T-helper 2 cell treated with Interferon-gamma antibody and Interleukin-4, amounts not matched to agents 5 μg/mL and 100 μg/mL, for 36 hours (primary cell): ENCODE measurements around the gene CDH23.

Source experiments
- DNase-seq: peaks from one replicate; pipeline ENCODE4 v3.0.0; 2021; ENCODE audit warnings: low spot score
- H3K27ac Mint-ChIP-seq: one replicate; pipeline ENCODE4 v1.8.0; 2021; ENCODE audit warnings: mild to moderate bottlenecking, mixed read lengths
- H3K27me3 Mint-ChIP-seq: one replicate; pipeline ENCODE4 v1.8.0; 2021; ENCODE audit warnings: low read depth, mixed read lengths
- H3K36me3 Mint-ChIP-seq: one replicate; pipeline ENCODE4 v1.8.0; 2021; ENCODE audit warnings: low read depth, mixed read lengths
- H3K4me1 Mint-ChIP-seq: one replicate; pipeline ENCODE4 v1.8.0; 2021; ENCODE audit warnings: low read depth, mixed read lengths
- H3K4me3 Mint-ChIP-seq: one replicate; pipeline ENCODE4 v1.8.0; 2022; ENCODE audit warnings: mild to moderate bottlenecking, moderate library complexity, mixed read lengths
- H3K9me3 Mint-ChIP-seq: one replicate; pipeline ENCODE4 v1.8.0; 2021; ENCODE audit warnings: mixed read lengths

The CDH23 gene

GRCh38 chr10:71740069-71740653, 343.4 kb downstream of the CDH23 start:
- peaks cover 16% of the 10 kb centered on the region for H3K36me3 Mint-ChIP-seq
- H3K27ac Mint-ChIP-seq: peak overlapping the region; percentile 9
- H3K9me3 Mint-ChIP-seq: peaks cover 10% of the 10 kb centered on the region
- H3K27me3 Mint-ChIP-seq: no peaks in the 10 kb centered on the region
- H3K4me3 Mint-ChIP-seq: peak overlapping the region; percentile 18
- H3K4me1 Mint-ChIP-seq: peaks cover 84% of the 10 kb centered on the region
- DNase-seq: no peak

- H3K27me3 Mint-ChIP-seq: no peaks in the 10 kb centered on the region
- H3K9me3 Mint-ChIP-seq: peaks cover 10% of the 10 kb centered on the region
- H3K36me3 Mint-ChIP-seq: peaks cover 19% of the 10 kb centered on the region
- no peak for DNase-seq
- peak overlapping the region; percentile 72 for H3K27ac Mint-ChIP-seq
- H3K4me3 Mint-ChIP-seq: peak overlapping the region; percentile 70
- peaks cover 84% of the 10 kb centered on the region for H3K4me1 Mint-ChIP-seq
These were observed 344.3 kb downstream of the CDH23 start for GRCh38 chr10:71741029-71741428.

- peak overlapping the region; percentile 70 for H3K4me3 Mint-ChIP-seq
- no peaks in the 10 kb centered on the region for H3K27me3 Mint-ChIP-seq
- peaks cover 19% of the 10 kb centered on the region for H3K36me3 Mint-ChIP-seq
- no peak for DNase-seq
- H3K9me3 Mint-ChIP-seq: peaks cover 10% of the 10 kb centered on the region
- H3K4me1 Mint-ChIP-seq: peaks cover 84% of the 10 kb centered on the region
- H3K27ac Mint-ChIP-seq: peak overlapping the region; percentile 80
These were observed 345.0 kb downstream of the CDH23 start for GRCh38 chr10:71741671-71742070.

- Mint-ChIP-seq H3K4me3 (peak overlapping the region; percentile 70), H3K36me3 (peaks cover 26% of the 10 kb centered on the region), H3K27ac (peak overlapping the region; percentile 80), H3K27me3 (no peaks in the 10 kb centered on the region), H3K9me3 (peaks cover 10% of the 10 kb centered on the region), H3K4me1 (peaks cover 85% of the 10 kb centered on the region)
- DNase-seq: no peak
These were observed 345.8 kb downstream of the CDH23 start for GRCh38 chr10:71742301-71743088.

- Mint-ChIP-seq H3K36me3 (peaks cover 29% of the 10 kb centered on the region), H3K27me3 (no peaks in the 10 kb centered on the region), H3K4me3 (peak overlapping the region; percentile 70), H3K27ac (peak overlapping the region; percentile 80), H3K9me3 (peaks cover 10% of the 10 kb centered on the region), H3K4me1 (peaks cover 85% of the 10 kb centered on the region)
- no peak for DNase-seq
These were observed 346.5 kb downstream of the CDH23 start for GRCh38 chr10:71743089-71743838.

- H3K9me3 Mint-ChIP-seq: peaks cover 10% of the 10 kb centered on the region
- H3K36me3 Mint-ChIP-seq: peaks cover 34% of the 10 kb centered on the region
- peaks cover 91% of the 10 kb centered on the region for H3K4me1 Mint-ChIP-seq
- H3K4me3 Mint-ChIP-seq: no peak overlapping the region
- DNase-seq: no peak
- H3K27ac Mint-ChIP-seq: no peak overlapping the region
- no peaks in the 10 kb centered on the region for H3K27me3 Mint-ChIP-seq
These were observed 347.1 kb downstream of the CDH23 start for GRCh38 chr10:71743866-71744265.

GRCh38 chr10:71744897-71745663, 348.4 kb downstream of the CDH23 start:
- peaks cover 10% of the 10 kb centered on the region for H3K9me3 Mint-ChIP-seq
- DNase-seq: no peak
- peak overlapping the region; percentile 8 for H3K27ac Mint-ChIP-seq
- peaks cover 40% of the 10 kb centered on the region for H3K36me3 Mint-ChIP-seq
- H3K4me3 Mint-ChIP-seq: no peak overlapping the region
- H3K27me3 Mint-ChIP-seq: no peaks in the 10 kb centered on the region
- H3K4me1 Mint-ChIP-seq: peaks cover 91% of the 10 kb centered on the region

GRCh38 chr10:71745664-71746250, 349.0 kb downstream of the CDH23 start:
- H3K36me3 Mint-ChIP-seq: peaks cover 44% of the 10 kb centered on the region
- peak overlapping the region; percentile 54 for H3K4me3 Mint-ChIP-seq
- H3K4me1 Mint-ChIP-seq: peaks cover 92% of the 10 kb centered on the region
- no peaks in the 10 kb centered on the region for H3K27me3 Mint-ChIP-seq
- peaks cover 10% of the 10 kb centered on the region for H3K9me3 Mint-ChIP-seq
- peak overlapping the region; percentile 98 for H3K27ac Mint-ChIP-seq
- no peak for DNase-seq

- Mint-ChIP-seq H3K36me3 (peaks cover 49% of the 10 kb centered on the region), H3K4me1 (peaks cover 88% of the 10 kb centered on the region), H3K27me3 (no peaks in the 10 kb centered on the region), H3K4me3 (peak overlapping the region; percentile 54), H3K27ac (peak overlapping the region; percentile 98), H3K9me3 (peaks cover 10% of the 10 kb centered on the region)
- DNase-seq: no peak
These were observed 349.8 kb downstream of the CDH23 start for GRCh38 chr10:71746344-71747037.

- no peak for DNase-seq
- Mint-ChIP-seq H3K4me3 (peak overlapping the region; percentile 54), H3K27ac (peak overlapping the region; percentile 98), H3K27me3 (no peaks in the 10 kb centered on the region), H3K36me3 (peaks cover 54% of the 10 kb centered on the region), H3K4me1 (peaks cover 88% of the 10 kb centered on the region), H3K9me3 (peaks cover 9% of the 10 kb centered on the region)
These were observed 350.4 kb downstream of the CDH23 start for GRCh38 chr10:71747039-71747531.

GRCh38 chr10:71747551-71748523, 351.1 kb downstream of the CDH23 start:
- Mint-ChIP-seq H3K4me1 (peaks cover 88% of the 10 kb centered on the region), H3K36me3 (peaks cover 54% of the 10 kb centered on the region), H3K27me3 (no peaks in the 10 kb centered on the region), H3K27ac (peak overlapping the region; percentile 98), H3K4me3 (peak overlapping the region; percentile 85), H3K9me3 (peaks cover 2% of the 10 kb centered on the region)
- DNase-seq: no peak

GRCh38 chr10:71748671-71749191, 352.0 kb downstream of the CDH23 start:
- no peaks in the 10 kb centered on the region for H3K27me3 Mint-ChIP-seq
- peaks cover 60% of the 10 kb centered on the region for H3K36me3 Mint-ChIP-seq
- peak; percentile 82 for DNase-seq
- H3K4me1 Mint-ChIP-seq: peaks cover 89% of the 10 kb centered on the region
- H3K4me3 Mint-ChIP-seq: peak overlapping the region; percentile 85
- peak overlapping the region; percentile 98 for H3K27ac Mint-ChIP-seq
- no peaks in the 10 kb centered on the region for H3K9me3 Mint-ChIP-seq
